ENCODE results near the gene RAD54L. TPM values are rescaled to one million over a fixed set of nuclear protein-coding genes. Genes with fewer than 3 reads are reported as not detected.

Gene RAD54L
- total and polyA plus RNA-seq, 4 donors: 0.08 to 8.8 (median 0.51) TPM

DNA sequence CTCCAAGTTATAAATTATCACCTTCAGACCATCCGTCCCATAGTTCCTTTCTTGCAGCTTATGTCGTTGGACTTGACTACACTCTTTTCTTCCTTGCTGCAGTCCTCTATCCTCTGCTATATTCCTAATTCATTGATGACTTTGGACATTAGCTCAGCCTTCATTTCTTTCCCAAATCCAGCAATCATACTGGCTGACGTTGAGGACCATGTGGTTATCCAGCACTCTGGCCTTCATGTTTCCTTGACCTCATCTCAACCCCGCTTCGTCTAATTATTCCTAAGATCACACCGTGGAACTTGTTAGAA lies 27.4 kb downstream of the RAD54L start:
- Histone ChIP-seq H3K9me3 (ENCODE audit: control insufficient read depth in 4 of 4, low read length in 3 of 4) (no peaks in the 10 kb centered on the region), H3K36me3 (ENCODE audit: control insufficient read depth in 4 of 4, insufficient read depth in 3 of 4, low read depth in 1 of 4, low read length in 3 of 4) (peaks cover 0 to 21% (median 6%) of the 10 kb centered on the region in 4 donors), H3K27ac (ENCODE audit: low read depth in 1 of 2, low read length in 2 of 2) (no peak overlapping the region), H3K4me3 (ENCODE audit: low read depth in 1 of 3, low read length in 3 of 3) (no peak overlapping the region), H3K27me3 (ENCODE audit: control insufficient read depth in 4 of 4, insufficient read depth in 4 of 4, low read length in 3 of 4) (no peaks in the 10 kb centered on the region), H3K9ac (ENCODE audit: low read depth in 1 of 2, low read length in 2 of 2) (no peak overlapping the region), H3K4me1 (ENCODE audit: control insufficient read depth in 4 of 4, insufficient read depth in 4 of 4, low read length in 3 of 4) (no peaks in the 10 kb centered on the region)
- TF ChIP-seq JUND (IDR thresholded peaks at IDR 0.05) (no peak), FOXA1 (IDR thresholded peaks at IDR 0.05) (no peak), HNF4A (conservative IDR thresholded peaks at IDR 0.05) (no peak), TAF1 (conservative IDR thresholded peaks at IDR 0.05) (no peak), NR2F2 (IDR thresholded peaks at IDR 0.05) (no peak), YY1 (IDR thresholded peaks at IDR 0.05) (no peak), HNF4G (IDR thresholded peaks at IDR 0.05) (no peak), RXRA (IDR thresholded peaks at IDR 0.05) (no peak), GABPA (IDR thresholded peaks at IDR 0.05 in 1 of 2, conservative IDR thresholded peaks at IDR 0.05 in 1 of 2) (no peak), SP1 (IDR thresholded peaks at IDR 0.05) (no peak), FOXA2 (IDR thresholded peaks at IDR 0.05) (no peak), EGR1 (IDR thresholded peaks at IDR 0.05; ENCODE audit: low read depth in 2 of 2) (no peak), RAD21 (IDR thresholded peaks at IDR 0.05) (no peak)
- TF ChIP-seq, protein P1, sequence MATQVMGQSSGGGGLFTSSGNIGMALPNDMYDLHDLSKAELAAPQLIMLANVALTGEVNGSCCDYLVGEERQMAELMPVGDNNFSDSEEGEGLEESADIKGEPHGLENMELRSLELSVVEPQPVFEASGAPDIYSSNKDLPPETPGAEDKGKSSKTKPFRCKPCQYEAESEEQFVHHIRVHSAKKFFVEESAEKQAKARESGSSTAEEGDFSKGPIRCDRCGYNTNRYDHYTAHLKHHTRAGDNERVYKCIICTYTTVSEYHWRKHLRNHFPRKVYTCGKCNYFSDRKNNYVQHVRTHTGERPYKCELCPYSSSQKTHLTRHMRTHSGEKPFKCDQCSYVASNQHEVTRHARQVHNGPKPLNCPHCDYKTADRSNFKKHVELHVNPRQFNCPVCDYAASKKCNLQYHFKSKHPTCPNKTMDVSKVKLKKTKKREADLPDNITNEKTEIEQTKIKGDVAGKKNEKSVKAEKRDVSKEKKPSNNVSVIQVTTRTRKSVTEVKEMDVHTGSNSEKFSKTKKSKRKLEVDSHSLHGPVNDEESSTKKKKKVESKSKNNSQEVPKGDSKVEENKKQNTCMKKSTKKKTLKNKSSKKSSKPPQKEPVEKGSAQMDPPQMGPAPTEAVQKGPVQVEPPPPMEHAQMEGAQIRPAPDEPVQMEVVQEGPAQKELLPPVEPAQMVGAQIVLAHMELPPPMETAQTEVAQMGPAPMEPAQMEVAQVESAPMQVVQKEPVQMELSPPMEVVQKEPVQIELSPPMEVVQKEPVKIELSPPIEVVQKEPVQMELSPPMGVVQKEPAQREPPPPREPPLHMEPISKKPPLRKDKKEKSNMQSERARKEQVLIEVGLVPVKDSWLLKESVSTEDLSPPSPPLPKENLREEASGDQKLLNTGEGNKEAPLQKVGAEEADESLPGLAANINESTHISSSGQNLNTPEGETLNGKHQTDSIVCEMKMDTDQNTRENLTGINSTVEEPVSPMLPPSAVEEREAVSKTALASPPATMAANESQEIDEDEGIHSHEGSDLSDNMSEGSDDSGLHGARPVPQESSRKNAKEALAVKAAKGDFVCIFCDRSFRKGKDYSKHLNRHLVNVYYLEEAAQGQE (IDR thresholded peaks at IDR 0.05): no peak
- TF ChIP-seq, protein P2, sequence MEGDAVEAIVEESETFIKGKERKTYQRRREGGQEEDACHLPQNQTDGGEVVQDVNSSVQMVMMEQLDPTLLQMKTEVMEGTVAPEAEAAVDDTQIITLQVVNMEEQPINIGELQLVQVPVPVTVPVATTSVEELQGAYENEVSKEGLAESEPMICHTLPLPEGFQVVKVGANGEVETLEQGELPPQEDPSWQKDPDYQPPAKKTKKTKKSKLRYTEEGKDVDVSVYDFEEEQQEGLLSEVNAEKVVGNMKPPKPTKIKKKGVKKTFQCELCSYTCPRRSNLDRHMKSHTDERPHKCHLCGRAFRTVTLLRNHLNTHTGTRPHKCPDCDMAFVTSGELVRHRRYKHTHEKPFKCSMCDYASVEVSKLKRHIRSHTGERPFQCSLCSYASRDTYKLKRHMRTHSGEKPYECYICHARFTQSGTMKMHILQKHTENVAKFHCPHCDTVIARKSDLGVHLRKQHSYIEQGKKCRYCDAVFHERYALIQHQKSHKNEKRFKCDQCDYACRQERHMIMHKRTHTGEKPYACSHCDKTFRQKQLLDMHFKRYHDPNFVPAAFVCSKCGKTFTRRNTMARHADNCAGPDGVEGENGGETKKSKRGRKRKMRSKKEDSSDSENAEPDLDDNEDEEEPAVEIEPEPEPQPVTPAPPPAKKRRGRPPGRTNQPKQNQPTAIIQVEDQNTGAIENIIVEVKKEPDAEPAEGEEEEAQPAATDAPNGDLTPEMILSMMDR (IDR thresholded peaks at IDR 0.05; ENCODE audit: low read depth, low read length, missing input control): no peak
- TF ChIP-seq, protein P3, sequence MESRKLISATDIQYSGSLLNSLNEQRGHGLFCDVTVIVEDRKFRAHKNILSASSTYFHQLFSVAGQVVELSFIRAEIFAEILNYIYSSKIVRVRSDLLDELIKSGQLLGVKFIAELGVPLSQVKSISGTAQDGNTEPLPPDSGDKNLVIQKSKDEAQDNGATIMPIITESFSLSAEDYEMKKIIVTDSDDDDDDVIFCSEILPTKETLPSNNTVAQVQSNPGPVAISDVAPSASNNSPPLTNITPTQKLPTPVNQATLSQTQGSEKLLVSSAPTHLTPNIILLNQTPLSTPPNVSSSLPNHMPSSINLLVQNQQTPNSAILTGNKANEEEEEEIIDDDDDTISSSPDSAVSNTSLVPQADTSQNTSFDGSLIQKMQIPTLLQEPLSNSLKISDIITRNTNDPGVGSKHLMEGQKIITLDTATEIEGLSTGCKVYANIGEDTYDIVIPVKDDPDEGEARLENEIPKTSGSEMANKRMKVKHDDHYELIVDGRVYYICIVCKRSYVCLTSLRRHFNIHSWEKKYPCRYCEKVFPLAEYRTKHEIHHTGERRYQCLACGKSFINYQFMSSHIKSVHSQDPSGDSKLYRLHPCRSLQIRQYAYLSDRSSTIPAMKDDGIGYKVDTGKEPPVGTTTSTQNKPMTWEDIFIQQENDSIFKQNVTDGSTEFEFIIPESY (IDR thresholded peaks at IDR 0.05): no peak
- TF ChIP-seq, protein P4, sequence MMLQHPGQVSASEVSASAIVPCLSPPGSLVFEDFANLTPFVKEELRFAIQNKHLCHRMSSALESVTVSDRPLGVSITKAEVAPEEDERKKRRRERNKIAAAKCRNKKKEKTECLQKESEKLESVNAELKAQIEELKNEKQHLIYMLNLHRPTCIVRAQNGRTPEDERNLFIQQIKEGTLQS (IDR thresholded peaks at IDR 0.05): no peak
- TF ChIP-seq, protein P5, sequence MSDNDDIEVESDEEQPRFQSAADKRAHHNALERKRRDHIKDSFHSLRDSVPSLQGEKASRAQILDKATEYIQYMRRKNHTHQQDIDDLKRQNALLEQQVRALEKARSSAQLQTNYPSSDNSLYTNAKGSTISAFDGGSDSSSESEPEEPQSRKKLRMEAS (IDR thresholded peaks at IDR 0.05): no peak
- WGBS: 95% methylated on average over 6 of the region's 6 CpGs
- DNase-seq (ENCODE audit: low spot score): no peak
